Uterus (tissue), 2 donors: ENCODE measurements around the gene ZBTB33.

ENCODE experiments used
- CTCF ChIP-seq, 4 experiments: fragments of 200-600 bp in 2 of 4; fragments of 450-650 bp in 2 of 4; sonication (generic) in 2 of 4; IDR thresholded peaks; one replicate each; pipeline ENCODE4 v1.5.1; 2016 to 2019; ENCODE audit warnings: antibody characterized with exemption in 4 of 4, mild to moderate bottlenecking in 2 of 4, moderate library complexity in 1 of 4
- POLR2A ChIP-seq, 2 donors: fragments of 450-650 bp; IDR thresholded peaks; one replicate each; pipeline ENCODE4 v1.6.1; 2016; ENCODE audit warnings: antibody characterized with exemption in 2 of 2, mild to moderate bottlenecking in 1 of 2, moderate library complexity in 1 of 2

GRCh38 chrX:120282697-120283096 is 32.1 kb downstream of the ZBTB33 start:
- TF ChIP-seq CTCF (IDR thresholded peaks at IDR 0.05), result no peak
- TF ChIP-seq POLR2A (IDR thresholded peaks at IDR 0.05), result no peak
